ENCODE data around the gene SFMBT2. TPM values are rescaled to one million over a fixed set of nuclear protein-coding genes. Genes with fewer than 3 reads are reported as not detected.

The SFMBT2 gene
- total and polyA plus RNA-seq, 8 donors: 4.1 to 12.6 (median 5.2) TPM

DNA sequence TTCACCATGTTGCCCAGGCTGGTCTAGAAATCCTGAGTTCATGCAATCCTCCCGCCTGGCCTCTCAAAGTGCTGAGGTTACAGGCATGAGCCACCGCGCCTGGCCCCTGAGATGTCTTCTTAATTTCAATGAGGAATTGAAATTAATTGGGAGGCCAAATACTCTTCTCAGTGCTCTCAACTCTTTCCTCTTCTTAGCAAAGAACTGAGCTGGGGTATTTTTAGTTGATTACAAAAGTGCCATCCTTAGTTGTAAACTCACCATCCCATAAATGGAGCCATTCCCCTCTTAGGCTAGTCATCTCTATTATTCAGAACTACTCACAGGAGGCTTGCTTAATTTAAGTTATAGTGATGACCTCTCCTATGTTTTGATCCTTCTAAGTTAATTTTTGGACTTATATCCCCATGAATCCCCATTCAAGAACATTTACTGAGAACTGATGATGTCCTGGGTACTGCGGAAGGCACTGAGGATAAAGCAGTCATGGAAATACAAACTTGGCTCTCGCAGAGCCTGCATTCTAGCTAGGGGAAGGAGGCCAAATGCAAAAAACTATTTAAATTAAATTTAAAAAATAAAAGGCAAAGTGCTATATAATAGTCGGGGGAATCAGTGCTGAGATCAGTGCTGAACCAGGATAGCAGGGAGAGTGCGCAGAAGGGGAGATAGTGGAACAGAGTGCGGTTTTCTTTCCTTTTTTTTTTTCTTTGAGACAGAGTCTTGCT lies 145.3 kb downstream of the SFMBT2 start:
- Histone ChIP-seq H3K9me3 (no peaks in the 10 kb centered on the region), H3K27ac (no peak overlapping the region), H3K27me3 (no peaks in the 10 kb centered on the region), H3K4me3 (no peak overlapping the region), H3K36me3 (no peaks in the 10 kb centered on the region), H3K4me1 (peaks cover 5 to 16% of the 10 kb centered on the region in 2 donors)
- TF ChIP-seq, protein P1, sequence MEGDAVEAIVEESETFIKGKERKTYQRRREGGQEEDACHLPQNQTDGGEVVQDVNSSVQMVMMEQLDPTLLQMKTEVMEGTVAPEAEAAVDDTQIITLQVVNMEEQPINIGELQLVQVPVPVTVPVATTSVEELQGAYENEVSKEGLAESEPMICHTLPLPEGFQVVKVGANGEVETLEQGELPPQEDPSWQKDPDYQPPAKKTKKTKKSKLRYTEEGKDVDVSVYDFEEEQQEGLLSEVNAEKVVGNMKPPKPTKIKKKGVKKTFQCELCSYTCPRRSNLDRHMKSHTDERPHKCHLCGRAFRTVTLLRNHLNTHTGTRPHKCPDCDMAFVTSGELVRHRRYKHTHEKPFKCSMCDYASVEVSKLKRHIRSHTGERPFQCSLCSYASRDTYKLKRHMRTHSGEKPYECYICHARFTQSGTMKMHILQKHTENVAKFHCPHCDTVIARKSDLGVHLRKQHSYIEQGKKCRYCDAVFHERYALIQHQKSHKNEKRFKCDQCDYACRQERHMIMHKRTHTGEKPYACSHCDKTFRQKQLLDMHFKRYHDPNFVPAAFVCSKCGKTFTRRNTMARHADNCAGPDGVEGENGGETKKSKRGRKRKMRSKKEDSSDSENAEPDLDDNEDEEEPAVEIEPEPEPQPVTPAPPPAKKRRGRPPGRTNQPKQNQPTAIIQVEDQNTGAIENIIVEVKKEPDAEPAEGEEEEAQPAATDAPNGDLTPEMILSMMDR (IDR thresholded peaks at IDR 0.05): no peak
- ATAC-seq: no peak
- intact Hi-C loops (cut with DNase I): no loop called here
- no peak for DNase-seq

DNA sequence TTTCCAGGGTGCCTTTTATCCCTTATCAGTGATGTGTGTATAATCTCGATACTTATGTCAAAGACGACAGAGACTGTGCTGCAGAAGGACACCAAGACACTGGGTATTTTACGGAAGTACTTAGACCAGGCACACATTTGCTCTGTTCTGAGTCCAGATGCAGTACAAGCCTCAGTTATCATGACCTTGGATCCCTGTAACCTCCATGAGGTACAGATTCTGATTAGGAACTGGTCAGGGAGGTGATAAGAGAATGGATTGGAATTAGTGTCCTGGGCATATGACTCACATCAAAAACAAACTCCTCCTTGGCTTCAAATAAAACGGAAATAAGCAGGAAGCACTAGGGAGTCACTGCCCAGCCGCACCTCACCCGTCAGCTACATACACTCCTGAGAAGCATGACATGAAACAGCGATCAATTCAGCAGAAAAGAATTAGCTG lies 146.5 kb downstream of the SFMBT2 start:
- DNase-seq (no peak), ATAC-seq (no peak)
- H3K27me3 ChIP-seq: no peaks in the 10 kb centered on the region
- TF ChIP-seq, protein P1 (IDR thresholded peaks at IDR 0.05): no peak
- intact Hi-C loops (cut with DNase I): loop anchor here in 1 of 2 donors (5.0 kb wide), 1 partner anchor 143 kb away; no protein-coding TSS in a partner anchor
- H3K9me3 ChIP-seq: no peaks in the 10 kb centered on the region
- peaks cover 5 to 23% of the 10 kb centered on the region in 2 donors for H3K4me1 ChIP-seq
- no peaks in the 10 kb centered on the region for H3K36me3 ChIP-seq
- no peak overlapping the region for H3K4me3 ChIP-seq
- H3K27ac ChIP-seq: no peak overlapping the region

DNA sequence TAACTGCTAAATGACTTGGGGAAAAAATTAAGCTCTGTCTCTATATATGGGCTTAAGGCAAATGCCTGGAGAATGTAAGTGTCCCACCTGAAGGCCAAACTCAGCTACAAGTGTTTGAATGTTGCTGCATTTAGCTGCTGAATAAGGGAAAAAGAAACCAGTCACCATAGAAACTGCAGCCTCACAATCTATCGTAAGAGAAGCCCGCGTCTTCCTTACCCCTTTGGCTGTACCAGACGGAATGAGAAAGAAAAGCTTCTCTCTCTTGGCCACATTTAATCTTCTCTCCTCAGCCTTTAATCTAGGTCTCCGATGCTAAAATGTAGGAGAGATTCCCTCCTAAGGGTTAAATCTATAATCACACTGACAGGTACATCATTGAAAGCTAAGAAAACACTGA lies 147.2 kb downstream of the SFMBT2 start:
- Histone ChIP-seq H3K4me1 (peaks cover 5 to 23% of the 10 kb centered on the region in 2 donors), H3K27me3 (no peaks in the 10 kb centered on the region), H3K4me3 (no peak overlapping the region), H3K27ac (no peak overlapping the region), H3K36me3 (no peaks in the 10 kb centered on the region), H3K9me3 (no peaks in the 10 kb centered on the region)
- intact Hi-C loops (cut with DNase I): loop anchor here in 1 of 2 donors (5.0 kb wide), 1 partner anchor 144 kb away; no protein-coding TSS in a partner anchor
- TF ChIP-seq, protein P1 (IDR thresholded peaks at IDR 0.05): no peak
- ATAC-seq (no peak), DNase-seq (no peak)

DNA sequence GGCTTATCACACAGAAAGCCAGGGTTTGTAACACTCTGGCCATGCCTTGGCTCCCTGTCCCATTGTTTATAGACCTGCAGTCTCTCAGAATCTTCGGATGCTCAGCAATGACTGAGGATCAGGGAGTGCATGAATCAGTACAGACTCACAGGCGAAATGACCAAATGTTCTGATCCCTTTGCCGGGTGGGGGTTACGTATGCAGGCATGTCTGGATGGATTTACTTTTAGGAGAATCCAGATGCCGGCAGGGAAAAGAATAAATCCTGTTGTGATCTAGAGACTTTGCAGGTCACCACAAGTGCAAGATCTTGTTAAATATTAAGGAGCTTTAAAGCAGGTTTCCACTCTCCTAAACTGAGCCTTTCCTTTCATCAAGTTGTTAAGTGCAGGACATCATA lies 149.5 kb downstream of the SFMBT2 start:
- Histone ChIP-seq H3K27ac (no peak overlapping the region), H3K4me3 (no peak overlapping the region), H3K27me3 (no peaks in the 10 kb centered on the region), H3K36me3 (no peaks in the 10 kb centered on the region), H3K9me3 (no peaks in the 10 kb centered on the region), H3K4me1 (peaks cover 5 to 35% of the 10 kb centered on the region in 2 donors)
- intact Hi-C loops (cut with DNase I): loop anchor here in 1 of 2 donors (5.0 kb wide), 1 partner anchor 146 kb away; no protein-coding TSS in a partner anchor
- DNase-seq: no peak
- ATAC-seq: no peak
- TF ChIP-seq, protein P1 (IDR thresholded peaks at IDR 0.05): no peak

DNA sequence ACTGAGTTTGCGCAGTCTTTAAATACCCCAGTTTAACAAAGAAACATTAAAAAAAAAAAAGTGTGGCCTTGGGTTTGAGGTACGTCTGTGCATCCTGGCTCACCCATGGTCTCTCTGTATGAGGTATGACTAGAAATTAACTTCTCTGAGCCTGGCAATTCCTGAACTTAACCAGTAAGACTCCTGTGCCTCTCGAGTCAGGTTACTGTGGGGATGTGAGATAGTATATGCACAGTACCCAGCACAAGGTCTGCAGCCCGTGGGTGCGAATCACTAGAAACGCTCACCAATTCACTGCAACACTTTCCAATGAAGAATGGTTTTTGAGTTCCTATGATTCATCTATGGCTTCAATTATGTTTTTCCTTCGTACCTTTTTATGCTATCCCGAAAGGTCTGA lies 149.9 kb downstream of the SFMBT2 start:
- Histone ChIP-seq H3K27ac (peak overlapping the region in 1 of 2 donors; percentile 33), H3K27me3 (no peaks in the 10 kb centered on the region), H3K4me1 (peaks cover 5 to 38% of the 10 kb centered on the region in 2 donors), H3K9me3 (no peaks in the 10 kb centered on the region), H3K4me3 (no peak overlapping the region), H3K36me3 (no peaks in the 10 kb centered on the region)
- DNase-seq (no peak), ATAC-seq (peak; percentile 6)
- intact Hi-C loops (cut with DNase I): loop anchor here in 1 of 2 donors (5.0 kb wide), 1 partner anchor 146 kb away; no protein-coding TSS in a partner anchor
- TF ChIP-seq, protein P1 (IDR thresholded peaks at IDR 0.05): no peak

All from left lung (tissue), 10 donors.